Colon (tissue), 2 donors: ENCODE data around the gene COX15.
"Not testable (repeated sequence)": the region's sequence is repeated elsewhere in the genome, so short reads cannot be mapped to it uniquely, and the experiment has no call there.

Experiments used
- FAIRE-seq: peaks from 2 replicates; lab custom pipeline; 2012; peaks lifted over from hg19 to GRCh38; lab: Jason Lieb, UNC
- donor health status: control.
- donor health status: control.

The COX15 gene

GRCh38 chr10:99740933-99741559, 9.1 kb upstream of the COX15 start:
- FAIRE-seq, result no peak

DNA sequence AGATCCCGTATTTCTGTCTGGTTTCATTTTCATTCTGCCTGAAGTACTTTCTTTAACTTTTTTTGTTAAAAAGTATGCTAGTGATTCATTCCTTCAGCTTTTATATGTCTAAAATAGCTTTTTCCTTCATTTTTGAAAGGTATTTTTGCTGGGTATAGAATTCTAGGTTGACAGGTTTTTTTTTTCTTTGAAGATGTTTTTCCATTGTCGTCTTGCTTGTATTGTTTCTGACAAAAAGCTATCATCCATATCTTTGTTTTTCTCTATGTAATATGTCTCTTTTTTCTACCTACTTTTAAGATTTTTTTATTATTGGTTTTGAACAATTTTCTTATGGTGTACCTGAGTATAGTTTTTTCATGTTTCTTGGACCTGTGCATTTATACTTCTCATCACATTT, 8.3 kb upstream of the COX15 start:
- no peak for FAIRE-seq

DNA sequence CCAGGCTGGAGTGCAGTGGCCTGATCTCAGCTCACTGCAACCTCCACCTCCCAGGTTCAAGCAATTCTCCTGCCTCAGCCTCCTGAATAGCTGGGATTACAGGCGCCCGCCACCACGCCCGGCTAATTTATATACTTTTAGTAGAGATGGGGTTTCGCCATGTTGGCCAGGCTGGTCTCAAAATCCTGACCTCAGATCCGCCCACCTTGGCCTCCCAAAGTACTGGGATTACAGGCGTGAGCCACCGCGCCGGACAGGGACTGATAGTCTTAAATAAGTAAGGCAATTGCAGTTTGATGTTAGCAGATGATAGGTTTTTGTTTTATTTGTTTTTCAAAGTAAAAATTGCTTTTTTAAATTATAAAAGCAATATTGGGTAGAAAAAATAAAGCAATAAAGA, 2.2 kb upstream of the COX15 start:
- not testable (repeated sequence) for FAIRE-seq

DNA sequence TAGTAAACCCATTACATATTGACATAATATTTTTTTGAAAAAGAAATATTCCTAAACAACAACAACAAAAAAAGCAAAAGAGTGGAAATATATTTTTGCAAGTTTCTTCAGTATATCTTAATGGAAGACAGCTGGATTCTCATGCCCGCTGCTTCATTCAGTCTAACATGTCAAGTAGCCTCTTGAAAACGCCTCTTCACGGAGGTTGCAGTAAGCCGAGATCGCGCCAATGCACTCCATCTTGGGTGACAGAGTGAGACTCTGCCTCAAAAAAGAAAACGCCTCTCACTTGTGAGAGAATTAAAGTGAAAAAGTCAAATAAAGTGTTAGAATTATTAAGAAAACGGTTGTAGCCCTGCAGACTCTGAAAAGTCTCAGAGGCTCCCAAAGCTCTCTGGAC, 1.4 kb upstream of the COX15 start:
- FAIRE-seq, result no peak

- no peak for FAIRE-seq
Measured at GRCh38 chr10:99731306-99732032, 458 bp downstream of the COX15 start.

- no peak for FAIRE-seq
Measured at GRCh38 chr10:99730026-99730425, 1.9 kb downstream of the COX15 start.

- FAIRE-seq, result no peak
Measured at GRCh38 chr10:99720387-99720786, 11.5 kb downstream of the COX15 start.

DNA sequence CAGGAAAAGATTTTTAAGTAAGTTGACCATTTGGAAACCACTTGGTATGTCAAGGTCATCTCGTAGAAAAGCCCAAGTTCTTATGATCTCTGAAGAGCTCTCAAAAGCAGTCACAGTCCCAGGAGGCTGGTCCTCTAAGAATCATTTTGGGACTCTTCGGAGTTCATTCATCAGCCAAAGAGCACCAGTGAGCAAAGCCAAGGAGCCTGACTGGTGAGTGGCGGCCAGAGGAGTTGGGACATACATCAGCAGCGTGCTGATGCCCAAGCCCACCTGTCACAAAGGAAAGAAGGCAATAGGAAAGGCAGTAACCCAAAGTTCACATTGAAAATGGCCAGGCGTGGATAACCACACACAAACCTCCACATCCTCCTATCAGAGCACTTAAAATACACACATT, 17.5 kb downstream of the COX15 start:
- FAIRE-seq, result no peak

DNA sequence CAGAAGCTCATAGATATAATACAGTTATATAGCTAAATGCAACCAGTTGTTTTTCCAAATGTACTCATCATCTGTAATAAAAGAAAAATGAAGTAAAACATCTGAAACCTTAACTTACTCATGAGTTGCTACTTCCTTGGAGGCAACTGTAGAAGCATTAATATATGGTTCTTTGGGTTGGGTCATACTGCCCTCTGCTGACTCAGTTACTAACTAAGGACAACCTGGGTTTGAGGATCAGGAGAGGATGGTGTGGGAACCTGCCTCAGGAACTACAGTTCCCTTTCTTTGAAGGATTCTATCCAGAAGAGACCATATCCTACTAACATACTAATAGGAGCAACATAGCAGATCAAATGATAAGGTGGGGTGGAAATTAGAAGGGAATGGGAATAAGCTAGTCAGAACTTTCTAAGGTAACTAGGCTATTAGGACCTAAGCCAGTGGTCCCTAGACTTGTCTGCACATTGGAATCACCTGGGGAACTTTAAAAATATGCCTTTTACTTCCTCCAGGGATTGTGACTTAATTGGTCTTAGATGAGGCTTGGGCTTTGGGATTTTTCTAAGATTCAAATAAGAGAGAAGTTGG, 20.7 kb downstream of the COX15 start:
- FAIRE-seq, result no peak

DNA sequence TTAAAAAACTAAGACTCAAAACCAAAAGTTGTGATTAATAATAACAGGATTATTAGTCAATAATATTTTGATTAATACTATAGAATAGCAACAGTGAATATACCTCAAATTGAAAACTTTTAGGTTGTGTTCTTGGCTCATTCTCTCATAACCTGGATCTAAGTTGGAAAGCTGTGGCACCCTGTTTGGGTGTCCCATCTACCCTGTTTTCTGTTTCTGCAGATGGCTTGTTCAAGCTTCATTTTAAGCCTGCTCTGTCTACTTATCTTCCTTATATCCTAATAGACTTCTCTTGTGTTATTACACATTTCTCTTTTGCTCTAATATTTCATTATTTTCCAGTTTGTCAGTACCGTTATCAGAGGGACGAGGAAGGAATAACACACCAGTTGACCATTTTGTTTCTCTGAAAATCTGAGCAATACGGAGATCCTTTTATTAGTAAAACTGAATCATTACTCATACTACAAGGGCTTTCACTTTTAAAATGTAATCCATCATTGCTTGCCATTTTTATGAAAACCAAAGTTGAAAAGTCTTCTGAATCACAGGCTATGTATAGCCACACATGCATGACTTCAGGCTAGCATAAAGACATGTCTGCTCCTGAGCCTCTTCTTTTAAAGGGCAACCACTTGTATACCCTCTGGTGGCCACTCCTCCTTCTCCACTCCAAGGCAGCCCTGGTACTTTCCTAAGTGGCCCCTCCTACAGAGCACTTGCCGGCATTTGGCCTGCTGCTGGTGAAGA, 22.3 kb downstream of the COX15 start:
- no peak for FAIRE-seq

- FAIRE-seq, result no peak
Measured at GRCh38 chr10:99708428-99709012, 23.4 kb downstream of the COX15 start.

GRCh38 chr10:99700649-99701048, 31.3 kb downstream of the COX15 start:
- no peak for FAIRE-seq

DNA sequence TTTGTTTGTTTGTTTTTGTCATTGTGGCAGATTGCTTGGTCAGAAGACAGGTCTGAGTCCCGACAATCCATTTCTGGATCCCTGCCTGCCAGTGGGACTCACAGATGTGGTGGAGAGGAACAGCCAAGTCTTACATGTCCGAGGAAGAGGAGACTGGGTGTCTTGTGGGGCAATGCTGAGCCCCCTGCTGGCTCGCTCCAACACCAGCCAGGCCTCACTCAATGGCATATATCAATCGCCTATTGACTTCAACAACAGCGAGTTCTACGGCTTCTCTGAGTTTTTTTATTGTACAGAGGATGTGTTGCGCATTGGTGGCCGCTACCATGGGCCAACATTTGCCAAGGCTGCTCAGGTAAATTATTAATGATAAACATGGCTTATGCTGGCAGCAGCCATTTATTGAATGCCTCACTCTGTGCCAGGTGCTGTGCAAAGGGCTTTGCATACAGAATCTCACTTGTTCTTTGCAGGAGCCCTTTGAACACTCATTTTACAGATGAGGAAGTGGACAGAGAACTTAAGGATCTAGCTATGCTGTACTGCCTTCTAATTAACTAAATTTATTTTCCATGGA, 33.3 kb downstream of the COX15 start:
- no peak for FAIRE-seq

DNA sequence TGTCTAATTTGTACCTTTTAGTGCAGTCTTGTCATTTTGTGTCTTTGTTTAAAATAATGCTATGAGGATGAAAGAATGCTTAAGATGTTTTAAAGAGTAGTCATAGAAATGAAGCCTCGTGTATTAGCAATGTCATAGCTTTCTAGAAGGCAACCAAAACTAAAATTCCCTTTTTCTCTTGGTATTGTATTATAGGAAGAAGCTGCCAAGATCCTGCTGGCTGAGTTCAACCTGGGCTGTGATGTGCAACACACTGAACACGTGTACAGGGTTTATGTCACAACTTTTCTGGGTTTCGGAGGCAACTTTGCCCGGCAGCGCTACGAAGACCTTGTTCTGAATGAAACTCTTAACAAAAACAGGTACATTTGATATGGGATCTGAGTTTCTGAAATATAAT, 36.2 kb downstream of the COX15 start:
- no peak for FAIRE-seq

DNA sequence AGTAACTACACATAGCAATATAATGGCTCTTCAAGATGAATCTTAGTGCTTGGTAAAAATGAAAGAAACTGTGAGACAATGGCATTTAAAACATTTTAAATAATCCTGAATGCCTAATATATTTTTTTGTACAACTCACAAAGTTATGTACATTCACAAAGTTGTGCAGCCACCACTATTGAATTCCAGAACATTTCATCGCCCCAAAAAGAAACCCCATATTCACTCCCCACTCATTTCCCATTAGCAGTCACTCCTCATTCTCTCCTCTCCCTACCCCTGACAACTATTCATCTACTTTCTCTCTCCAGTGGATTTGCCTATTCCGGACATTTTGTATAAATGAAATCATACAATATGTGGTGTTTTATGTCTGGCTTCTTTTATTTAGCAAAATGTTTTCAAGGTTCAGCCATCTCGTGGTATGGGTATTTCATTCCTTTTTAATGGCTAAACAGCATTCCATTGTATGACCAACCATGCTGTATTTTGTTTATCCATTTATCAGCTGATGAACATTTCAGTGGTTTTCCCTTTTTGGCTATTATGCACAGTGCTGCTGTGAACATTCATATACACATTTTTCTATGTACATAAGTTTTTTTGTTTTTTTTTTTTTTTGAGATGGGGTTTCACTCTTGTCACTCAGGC, 37.9 kb downstream of the COX15 start:
- no peak for FAIRE-seq

DNA sequence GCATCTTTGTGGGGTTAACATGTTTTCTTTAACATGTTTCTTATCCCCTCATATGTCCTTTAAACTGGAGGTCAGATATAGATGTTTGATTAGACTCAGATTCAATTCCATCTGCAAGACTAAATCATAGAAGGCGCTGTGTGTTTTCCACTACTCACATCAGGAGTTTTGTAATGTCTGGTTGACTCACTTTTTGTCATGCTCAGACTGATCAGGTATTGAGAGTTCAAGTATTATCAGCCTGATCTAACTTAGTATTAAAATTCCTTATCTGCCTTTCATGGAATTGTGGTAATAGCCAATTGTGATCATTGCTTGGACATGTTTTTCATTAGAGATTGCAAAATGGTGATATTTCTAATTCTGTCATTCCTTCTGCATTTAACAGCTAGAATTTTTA, 42.5 kb downstream of the COX15 start:
- no peak for FAIRE-seq

- FAIRE-seq, result no peak
Measured at GRCh38 chr10:99685597-99685967, 46.3 kb downstream of the COX15 start.

DNA sequence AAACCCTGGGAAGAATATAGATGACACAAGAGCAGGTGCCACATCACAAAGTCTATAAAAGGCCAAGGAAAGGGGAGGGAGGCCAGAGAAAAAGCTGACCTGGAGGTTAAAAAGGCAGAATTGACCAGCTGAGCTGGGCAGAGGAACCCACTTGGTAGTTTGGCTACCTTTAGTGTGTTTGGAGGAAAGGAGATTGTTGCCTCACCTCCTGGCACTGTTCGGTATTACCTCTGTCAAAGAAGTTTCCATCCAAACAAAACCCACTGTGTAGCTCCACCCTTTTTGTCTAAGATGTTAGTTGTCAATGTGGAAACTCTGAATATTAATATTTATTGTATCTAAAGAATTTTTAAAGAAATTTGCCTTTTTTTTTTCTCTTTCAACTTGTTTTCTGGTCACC, 49.2 kb downstream of the COX15 start:
- no peak for FAIRE-seq
